GM19240 (cell line): ENCODE measurements around the gene PAXX.

Experiments used
- DNase-seq: peaks from one replicate; pipeline ENCODE4 v3.0.0; 2011; ENCODE audit warnings: low spot score; ENCODE audit not compliant: insufficient read length

PAXX gene

GRCh38 chr9:136991993-136992818 is at the start of gene PAXX:
TSS of gene PAXX (plus strand) at chr9:136992422. CDS start at chr9:136992444, 22 bp downstream.
- peak; percentile 99 for DNase-seq

GRCh38 chr9:136942881-136943230 is 49.4 kb upstream of the PAXX start:
- no peak for DNase-seq

GRCh38 chr9:136943291-136944211 is 48.7 kb upstream of the PAXX start:
- DNase-seq = peak; percentile 60

GRCh38 chr9:136944212-136944518 is 48.1 kb upstream of the PAXX start:
- DNase-seq = peak; percentile 65

GRCh38 chr9:136944519-136945332 is 47.5 kb upstream of the PAXX start, which contains the start of the genes C8G and FBXW5:
TSS of gene C8G (plus strand) at chr9:136945243. CDS start at chr9:136945321, 78 bp downstream.
TSS of gene FBXW5 (minus strand) at chr9:136944738. CDS start at chr9:136944083, 655 bp downstream.
- DNase-seq = peak; percentile 96

- no peak for DNase-seq
Observed at GRCh38 chr9:136945333-136946227, 46.6 kb upstream of the PAXX start.

- no peak for DNase-seq
Observed at GRCh38 chr9:136946228-136947027, 45.8 kb upstream of the PAXX start.

GRCh38 chr9:136947028-136947891 is 45.0 kb upstream of the PAXX start:
- no peak for DNase-seq

- no peak for DNase-seq
Observed at GRCh38 chr9:136947955-136948510, 44.2 kb upstream of the PAXX start.

GRCh38 chr9:136949239-136949816 is 42.9 kb upstream of the PAXX start:
- DNase-seq = no peak

GRCh38 chr9:136949817-136950655 is 42.2 kb upstream of the PAXX start:
- peak; percentile 100 for DNase-seq

GRCh38 chr9:136950656-136951276 is 41.5 kb upstream of the PAXX start:
- DNase-seq = no peak

GRCh38 chr9:136951541-136952320 is 40.5 kb upstream of the PAXX start, which contains the start of gene LCN12:
TSS of gene LCN12 (plus strand) at chr9:136952273. CDS start at chr9:136952328, 55 bp downstream.
- no peak for DNase-seq

GRCh38 chr9:136952321-136952850 is 39.8 kb upstream of the PAXX start:
- DNase-seq = no peak
